ENCODE measurements around the gene ASB3. TPM values are rescaled to one million over a fixed set of nuclear protein-coding genes. Genes with fewer than 3 reads are reported as not detected.

The ASB3 gene
- total RNA-seq, 1 experiment from 2014 or later: 11.9 TPM

- H3K27me3 ChIP-seq (ENCODE audit: low read length): no peaks in the 10 kb centered on the region
- no peak overlapping the region for H3K27ac ChIP-seq (ENCODE audit: low read length)
- no peak overlapping the region for H3K4me3 ChIP-seq (ENCODE audit: low read length)
- no peaks in the 10 kb centered on the region for H3K9me2 ChIP-seq (replicated peaks; ENCODE audit: low read length)
- H4K20me1 ChIP-seq (ENCODE audit: low read length): no peaks in the 10 kb centered on the region
- intact Hi-C loops (cut with micrococcal nuclease): no loop called here
- H3K79me2 ChIP-seq (ENCODE audit: low read length): no peaks in the 10 kb centered on the region
- H3F3A ChIP-seq (ENCODE audit: low read length, unreplicated experiment): no peaks in the 10 kb centered on the region
- ChIA-PET POLR2A (ENCODE audit: unreplicated experiment) (no interaction called here), CTCF (no interaction called here)
- no peaks in the 10 kb centered on the region for H3K9me3 ChIP-seq (ENCODE audit: low read length)
- DNase-seq: no peak
- no peaks in the 10 kb centered on the region for H3K4me1 ChIP-seq (ENCODE audit: insufficient read depth, low read length)
- ATAC-seq: no peak
- H2AFZ ChIP-seq (ENCODE audit: low read length): no peak overlapping the region
- H3K4me2 ChIP-seq (ENCODE audit: low read length): no peak overlapping the region
- no peak for TF ChIP-seq EZH2 (IDR thresholded peaks at IDR 0.05; ENCODE audit: low read length, unreplicated experiment)
- no peak for TF ChIP-seq CTCF (conservative IDR thresholded peaks at IDR 0.05; ENCODE audit: low read depth, low read length)
- no peak for TF ChIP-seq EZH2phosphoT487 (IDR thresholded peaks at IDR 0.05; ENCODE audit: borderline replicate concordance, low read length)
- no peak overlapping the region for H3K9ac ChIP-seq (ENCODE audit: low read length)
- H3K36me3 ChIP-seq (ENCODE audit: low read depth, low read length): no peaks in the 10 kb centered on the region
- no TSS peak for BruUV-seq (replicated peaks)
These were observed 145.5 kb downstream of the ASB3 start for GRCh38 chr2:53641290-53641689.

DNA sequence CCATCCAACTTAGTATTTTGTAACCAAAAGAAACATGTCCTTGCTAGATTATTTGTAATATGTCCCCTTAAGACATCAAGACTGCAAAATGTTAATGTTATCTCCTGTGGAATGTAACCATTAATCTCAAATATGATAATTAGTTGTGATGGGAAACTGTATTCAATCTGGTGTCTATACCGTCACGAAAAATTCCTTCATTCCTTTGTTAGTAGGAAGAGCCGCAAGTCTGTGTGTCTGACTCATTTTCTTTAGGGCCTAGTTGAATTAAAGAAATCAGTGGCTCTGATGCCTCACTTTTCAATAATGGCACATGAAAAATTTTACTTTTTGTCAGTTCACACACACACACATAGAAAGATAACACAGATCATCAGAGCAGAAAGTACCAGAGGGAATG is 146.3 kb downstream of the ASB3 start:
- TF ChIP-seq EZH2 (IDR thresholded peaks at IDR 0.05; ENCODE audit: low read length, unreplicated experiment): no peak
- no peak for TF ChIP-seq EZH2phosphoT487 (IDR thresholded peaks at IDR 0.05; ENCODE audit: borderline replicate concordance, low read length)
- no peak for TF ChIP-seq CTCF (conservative IDR thresholded peaks at IDR 0.05; ENCODE audit: low read depth, low read length)
- intact Hi-C loops (cut with micrococcal nuclease): no loop called here
- Histone ChIP-seq H3K36me3 (ENCODE audit: low read depth, low read length) (no peaks in the 10 kb centered on the region), H3K4me3 (ENCODE audit: low read length) (no peak overlapping the region), H3K9ac (ENCODE audit: low read length) (no peak overlapping the region), H3F3A (ENCODE audit: low read length, unreplicated experiment) (no peaks in the 10 kb centered on the region), H3K9me2 (replicated peaks; ENCODE audit: low read length) (no peaks in the 10 kb centered on the region), H2AFZ (ENCODE audit: low read length) (no peak overlapping the region), H3K4me2 (ENCODE audit: low read length) (no peak overlapping the region), H3K9me3 (ENCODE audit: low read length) (no peaks in the 10 kb centered on the region), H3K4me1 (ENCODE audit: insufficient read depth, low read length) (no peaks in the 10 kb centered on the region), H3K27ac (ENCODE audit: low read length) (no peak overlapping the region), H3K27me3 (ENCODE audit: low read length) (no peaks in the 10 kb centered on the region), H3K79me2 (ENCODE audit: low read length) (no peaks in the 10 kb centered on the region), H4K20me1 (ENCODE audit: low read length) (no peaks in the 10 kb centered on the region)
- ChIA-PET POLR2A (ENCODE audit: unreplicated experiment) (no interaction called here), CTCF (no interaction called here)
- no TSS peak for BruUV-seq (replicated peaks)
- no peak for ATAC-seq
- DNase-seq: no peak

DNA sequence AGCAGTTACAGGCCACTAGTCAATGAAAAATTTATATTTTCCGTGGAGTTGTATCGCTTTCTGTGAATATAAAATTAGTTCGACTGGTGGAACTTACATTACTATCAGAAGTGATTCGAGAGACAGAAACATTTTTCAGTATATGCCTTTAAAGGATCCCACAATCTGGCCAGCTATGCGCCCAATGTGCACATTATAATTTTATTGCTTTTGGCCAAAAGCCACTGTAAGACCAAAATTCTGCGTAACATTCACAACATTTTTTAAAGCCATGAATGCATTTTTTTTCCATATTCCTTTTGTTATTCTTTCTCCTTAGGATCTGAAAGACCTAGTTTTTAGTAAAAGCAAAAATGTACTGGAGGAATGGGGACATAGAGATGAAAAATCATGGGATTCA is 150.2 kb downstream of the ASB3 start:
- ATAC-seq (no peak), DNase-seq (no peak)
- Histone ChIP-seq H3K4me3 (ENCODE audit: low read length) (no peak overlapping the region), H3K9me3 (ENCODE audit: low read length) (no peaks in the 10 kb centered on the region), H3K4me2 (ENCODE audit: low read length) (no peak overlapping the region), H3K4me1 (ENCODE audit: insufficient read depth, low read length) (no peaks in the 10 kb centered on the region; the same call in 1 of the 2 replicates), H3K9me2 (replicated peaks; ENCODE audit: low read length) (no peaks in the 10 kb centered on the region), H3K27me3 (ENCODE audit: low read length) (no peaks in the 10 kb centered on the region), H3K9ac (ENCODE audit: low read length) (no peak overlapping the region), H3K36me3 (ENCODE audit: low read depth, low read length) (no peaks in the 10 kb centered on the region), H2AFZ (ENCODE audit: low read length) (no peak overlapping the region), H4K20me1 (ENCODE audit: low read length) (no peaks in the 10 kb centered on the region), H3K27ac (ENCODE audit: low read length) (no peak overlapping the region), H3F3A (ENCODE audit: low read length, unreplicated experiment) (no peaks in the 10 kb centered on the region), H3K79me2 (ENCODE audit: low read length) (no peaks in the 10 kb centered on the region)
- POLR2A ChIA-PET (ENCODE audit: unreplicated experiment): no interaction called here
- no peak for TF ChIP-seq CTCF (conservative IDR thresholded peaks at IDR 0.05; ENCODE audit: low read depth, low read length)
- TF ChIP-seq EZH2 (IDR thresholded peaks at IDR 0.05; ENCODE audit: low read length, unreplicated experiment): no peak
- CTCF ChIA-PET: no interaction called here
- BruUV-seq (replicated peaks): no TSS peak
- intact Hi-C loops (cut with micrococcal nuclease): no loop called here

Data from PC-3 (cell line).